Psoas muscle (tissue), 8 donors: ENCODE measurements around the gene CNNM1. TPM values are rescaled to one million over a fixed set of nuclear protein-coding genes. Genes with fewer than 3 reads are reported as not detected.
A peak's percentile ranks its signal among the peaks of the same experiment; 100 is the strongest.

Source experiments
- ATAC-seq, 4 donors: fragments of 200-7000 bp; cut with Tn5 transposase; one replicate each; pipeline ENCODE4 v1.9.1; 2020; ENCODE audit warnings: moderate library complexity in 3 of 4, mild to moderate bottlenecking in 2 of 4
- DNase-seq, 2 donors: peaks; one replicate each; pipeline ENCODE4 v3.0.0-alpha.2; 2020
- H3K27ac ChIP-seq: fragments of 200-600 bp; one replicate; pipeline ENCODE4 v1.8.0; 2022
- H3K27me3 ChIP-seq, 3 donors: fragments of 200-600 bp in 1 of 3; one replicate each; pipeline versions ENCODE4 v1.6.1 to v1.8.0; 2013 to 2022; ENCODE audit warnings: low read length in 2 of 3, mild to moderate bottlenecking in 2 of 3, moderate library complexity in 1 of 3; ENCODE audit not compliant: insufficient read depth in 3 of 3
- H3K36me3 ChIP-seq, 2 donors: fragments of 200-600 bp in 1 of 2; one replicate each; pipeline versions ENCODE4 v1.6.1 to v1.8.0; 2013 to 2022; ENCODE audit warnings: low read depth in 1 of 2, mild to moderate bottlenecking in 1 of 2, moderate library complexity in 1 of 2; ENCODE audit not compliant: insufficient read depth in 1 of 2
- H3K4me1 ChIP-seq: fragments of 200-600 bp; one replicate; pipeline ENCODE4 v1.8.0; 2022
- H3K4me3 ChIP-seq: fragments of 200-600 bp; one replicate; pipeline ENCODE4 v1.8.0; 2022; ENCODE audit warnings: mild to moderate bottlenecking
- H3K9me3 ChIP-seq: fragments of 200-600 bp; one replicate; pipeline ENCODE4 v1.8.0; 2022
- CTCF ChIP-seq: fragments of 200-600 bp; IDR thresholded peaks from one replicate; pipeline ENCODE4 v1.8.0; 2022; ENCODE audit warnings: antibody characterized with exemption
- WGBS, 3 donors: extraction: QIAGEN DNeasy Blood & Tissue Kit; methylation state at CpG; one replicate each; pipeline versions ENCODE4 v1.1.6 to v1.1.7; 2013; 5-methylcytosine and 5-hydroxymethylcytosine counted together
- intact Hi-C, 2 donors: fragments of 100-400 bp; cut with DNase I; formaldehyde crosslinking; loops; one replicate each; pipeline versions ENCODE4 v1.11.0 to v1.14.2; 2022
- polyA plus RNA-seq, 3 donors: library from polyadenylated mRNA; stranded (reverse); fragments of 200-250 nt; gene quantifications; one replicate each; pipeline ENCODE4 v1.2.3, GENCODE V29; 2013
- total RNA-seq, 4 donors: library from RNA; stranded (reverse); fragmentation: NEBNext Ultra II Directional in 2 of 4; extraction: Animal tissue kit (Norgen Biotek cat#: 25700) in 2 of 4; gene quantifications; one replicate each; pipeline versions ENCODE4 v1.2.1 to v1.2.4, GENCODE V29; 2021 to 2023
- donor health status: healthy with polysubstance abuse.
- donor health status: DM: no; HTN: no; CAD: no; lungs with moderate emphysema.
- donor health status: Bipolar disorder and iron deficiency.
- donor health status: healthy.
- donor health status: DM: yes; HTN: yes; CAD: no.
- donor health status: DM: no; HTN: no; CAD: no.
- donor health status: DM: no; HTN: no; CAD: no.
- donor health status: DM: yes; HTN: yes; CAD: no.

The CNNM1 gene
- total and polyA plus RNA-seq, 7 donors, result 0.01 TPM; not detected in 6

DNA sequence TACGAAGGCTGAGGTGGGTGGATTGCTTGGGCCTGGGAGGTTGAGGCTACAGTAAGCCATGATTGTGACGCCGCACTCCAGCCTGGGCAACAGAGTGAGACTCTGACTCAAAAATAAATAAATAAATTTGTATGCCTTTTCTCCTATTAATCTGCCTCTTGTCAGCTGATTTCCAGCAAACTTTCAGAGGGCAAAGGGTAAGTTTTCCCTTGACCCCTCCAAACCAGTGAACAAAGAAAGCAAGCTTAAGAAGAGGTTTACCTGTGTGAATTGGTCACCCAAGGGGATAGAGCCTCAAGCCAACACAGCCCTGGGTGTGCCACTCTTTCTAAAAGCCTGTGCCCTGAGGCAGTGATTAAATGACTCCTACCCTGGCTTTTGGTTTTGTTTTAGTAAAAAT is 70.5 kb downstream of the CNNM1 start:
- DNase-seq, result no peak
- no peak for ATAC-seq
- H3K36me3 ChIP-seq, result peaks cover 14 to 76% of the 10 kb centered on the region in 2 donors
- H3K9me3 ChIP-seq, result no peaks in the 10 kb centered on the region
- intact Hi-C loops, result loop anchor here in 1 of 2 donors (10.0 kb wide), 1 partner anchor 145 kb away; no protein-coding TSS in a partner anchor
- H3K4me3 ChIP-seq, result no peak overlapping the region
- WGBS, 3 donors, result 94 to 96% (median 96%) methylated on average over 3 of the region's 3 CpGs
- H3K27me3 ChIP-seq, result no peaks in the 10 kb centered on the region
- TF ChIP-seq CTCF, result no peak
- no peak overlapping the region for H3K27ac ChIP-seq
- peaks cover 12% of the 10 kb centered on the region for H3K4me1 ChIP-seq

GRCh38 chr10:99403674-99404073 is 74.5 kb downstream of the CNNM1 start:
- WGBS, 3 donors, result 76 to 85% (median 85%) methylated on average over 9 of the region's 9 CpGs
- no peaks in the 10 kb centered on the region for H3K4me1 ChIP-seq
- intact Hi-C loops, result no loop called here
- no peaks in the 10 kb centered on the region for H3K27me3 ChIP-seq
- no peak overlapping the region for H3K27ac ChIP-seq
- DNase-seq (no peak), ATAC-seq (no peak)
- peaks cover 19 to 79% of the 10 kb centered on the region in 2 donors for H3K36me3 ChIP-seq
- TF ChIP-seq CTCF, result no peak
- no peaks in the 10 kb centered on the region for H3K9me3 ChIP-seq
- H3K4me3 ChIP-seq, result no peak overlapping the region

- H3K27ac ChIP-seq, result no peak overlapping the region
- peaks cover 10% of the 10 kb centered on the region for H3K4me1 ChIP-seq
- H3K27me3 ChIP-seq, result no peaks in the 10 kb centered on the region
- 99 to 100% (median 99%) methylated on average over 3 of the region's 3 CpGs for WGBS, 3 donors
- intact Hi-C loops, result no loop called here
- no peak for ATAC-seq
- DNase-seq, result no peak
- peaks cover 14 to 60% of the 10 kb centered on the region in 2 donors for H3K36me3 ChIP-seq
- TF ChIP-seq CTCF, result no peak
- no peaks in the 10 kb centered on the region for H3K9me3 ChIP-seq
- no peak overlapping the region for H3K4me3 ChIP-seq
These were observed 77.0 kb downstream of the CNNM1 start for GRCh38 chr10:99406149-99406548.

- Histone ChIP-seq H3K4me1 (peaks cover 23% of the 10 kb centered on the region), H3K9me3 (no peaks in the 10 kb centered on the region), H3K27me3 (no peaks in the 10 kb centered on the region), H3K36me3 (peaks cover 10 to 22% of the 10 kb centered on the region in 2 donors), H3K27ac (peak overlapping the region; percentile 65), H3K4me3 (no peak overlapping the region)
- intact Hi-C loops, result no loop called here
- no peak for TF ChIP-seq CTCF
- DNase-seq (no peak), ATAC-seq (no peak)
- 7 to 26% (median 10%) methylated on average over 1 of the region's 1 CpG for WGBS, 3 donors
These were observed 81.0 kb downstream of the CNNM1 start for GRCh38 chr10:99410146-99410545.

DNA sequence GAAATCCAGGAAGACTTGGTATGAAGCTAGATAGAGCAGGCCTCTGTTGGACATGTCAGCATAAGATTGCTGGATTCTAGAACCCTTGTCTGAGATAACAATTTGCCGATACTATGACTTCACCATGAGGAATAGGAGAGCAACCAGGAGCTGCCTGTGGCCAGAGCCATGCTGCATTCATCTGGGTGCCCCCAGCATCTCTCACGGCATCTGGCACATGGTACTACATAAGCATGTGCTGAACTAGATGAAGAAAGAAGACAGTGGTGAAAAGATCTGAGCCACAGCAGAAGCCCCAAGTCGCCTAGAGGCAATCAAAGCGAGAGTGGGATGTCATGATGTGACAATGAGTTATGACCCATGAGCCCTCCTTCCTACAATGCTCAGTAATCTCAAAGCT is 81.7 kb downstream of the CNNM1 start:
- ATAC-seq (peak; percentile 28 to 59 (median 35)), DNase-seq (no peak)
- intact Hi-C loops, result no loop called here
- H3K36me3 ChIP-seq, result peaks cover 7 to 16% of the 10 kb centered on the region in 2 donors
- peak overlapping the region; percentile 65 for H3K27ac ChIP-seq
- peaks cover 23% of the 10 kb centered on the region for H3K4me1 ChIP-seq
- H3K27me3 ChIP-seq, result no peaks in the 10 kb centered on the region
- H3K4me3 ChIP-seq, result no peak overlapping the region
- 76 to 82% (median 77%) methylated on average over 4 of the region's 4 CpGs for WGBS, 3 donors
- no peak for TF ChIP-seq CTCF
- no peaks in the 10 kb centered on the region for H3K9me3 ChIP-seq
